H1 (cell line): ENCODE data around the gene SUSD5. TPM values are rescaled to one million over a fixed set of nuclear protein-coding genes. Genes with fewer than 3 reads are reported as not detected.

Source experiments
- CTCF ChIA-PET: fragments of 300-600 bp; sonication (Branson Sonifier 250); formaldehyde crosslinking; loops from one replicate; lab custom pipeline; 2021; ENCODE audit not compliant: partially characterized antibody; lab: Charles Lee
- POLR2A ChIA-PET: fragments of 300-600 bp; sonication (Branson Sonifier 250); formaldehyde crosslinking; loops from one replicate; lab custom pipeline; 2021; ENCODE audit warnings: inconsistent platforms; ENCODE audit not compliant: partially characterized antibody; lab: Charles Lee
- DNase-seq, 2 experiments: peaks; one replicate each; pipeline versions ENCODE4 v3.0.0 to v3.0.0-alpha.2; 2010 to 2022; ENCODE audit warnings: low spot score in 2 of 2, low read depth in 1 of 2, mixed read lengths in 1 of 2
- FAIRE-seq: peaks from 2 replicates; lab custom pipeline; 2011; peaks lifted over from hg19 to GRCh38; lab: Jason Lieb, UNC
- H2AFZ ChIP-seq: 2 replicates; pipeline ENCODE4 v1.8.1; 2012; ENCODE audit warnings: low read length, inconsistent platforms
- H2AK5ac ChIP-seq: 2 replicates; pipeline ENCODE4 v1.6.1; 2013; ENCODE audit warnings: low read depth, low read length
- H2BK120ac ChIP-seq: replicated peaks from 2 replicates; pipeline ENCODE3; 2013; ENCODE audit warnings: low read depth, low read length, inconsistent platforms
- H2BK12ac ChIP-seq: 2 replicates; pipeline ENCODE4 v1.6.1; 2013; ENCODE audit warnings: low read depth, low read length
- H2BK15ac ChIP-seq: 2 replicates; pipeline ENCODE4 v1.6.1; 2013; ENCODE audit warnings: low read length
- H2BK20ac ChIP-seq: 2 replicates; pipeline ENCODE4 v1.6.1; 2013; ENCODE audit warnings: low read length
- H2BK5ac ChIP-seq: 2 replicates; pipeline ENCODE4 v1.6.1; 2013; ENCODE audit warnings: low read depth, low read length
- H3K14ac ChIP-seq: 2 replicates; pipeline ENCODE4 v1.6.1; 2013; ENCODE audit warnings: inconsistent platforms; ENCODE audit not compliant: insufficient read length
- H3K18ac ChIP-seq: 2 replicates; pipeline ENCODE4 v1.6.1; 2013; ENCODE audit warnings: low read length; ENCODE audit errors: extremely low read depth
- H3K23ac ChIP-seq: 2 replicates; pipeline ENCODE4 v1.6.1; 2013; ENCODE audit warnings: inconsistent platforms; ENCODE audit not compliant: insufficient read length
- H3K23me2 ChIP-seq: 2 replicates; pipeline ENCODE4 v1.6.1; 2013; ENCODE audit warnings: low read depth, low read length
- H3K27ac ChIP-seq: 2 replicates; pipeline ENCODE4 v1.6.1; 2011; ENCODE audit warnings: low read depth, low read length, inconsistent platforms
- H3K27me3 ChIP-seq, 4 experiments: replicated peaks in 1 of 4; 1 replicate in 1 of 4; 2 replicates in 3 of 4; pipeline versions ENCODE4 v1.6.1 to v1.8.1; 2011 to 2013; ENCODE audit warnings: low read length in 3 of 4, mild to moderate bottlenecking in 3 of 4, inconsistent platforms in 2 of 4, mixed read lengths in 2 of 4, moderate library complexity in 1 of 4; ENCODE audit not compliant: control insufficient read depth in 3 of 4, insufficient read depth in 3 of 4; ENCODE audit errors: extremely low read depth in 1 of 4
- H3K36me3 ChIP-seq, 4 experiments: 2 replicates each; pipeline versions ENCODE4 v1.6.1 to v1.8.1; 2011 to 2013; ENCODE audit warnings: mild to moderate bottlenecking in 4 of 4, low read length in 3 of 4, moderate library complexity in 2 of 4, control low read depth in 1 of 4, inconsistent platforms in 1 of 4; ENCODE audit not compliant: insufficient read depth in 4 of 4, control insufficient read depth in 2 of 4
- H3K4ac ChIP-seq: replicated peaks from 2 replicates; pipeline ENCODE3; 2013; ENCODE audit warnings: low read length, low read depth, mixed read lengths, inconsistent platforms; ENCODE audit not compliant: insufficient read length
- H3K4me1 ChIP-seq, 4 experiments: replicated peaks in 1 of 4; 1 replicate in 1 of 4; 2 replicates in 3 of 4; pipeline versions ENCODE4 v1.6.1 to v1.8.1; 2011 to 2013; ENCODE audit warnings: low read length in 3 of 4, inconsistent platforms in 2 of 4, mixed read lengths in 1 of 4; ENCODE audit not compliant: insufficient read depth in 4 of 4, control insufficient read depth in 3 of 4
- H3K4me2 ChIP-seq, 2 experiments: 2 replicates each; pipeline versions ENCODE4 v1.6.1 to v1.8.1; 2011 to 2013; ENCODE audit warnings: low read depth in 2 of 2, low read length in 2 of 2, control low read depth in 1 of 2, inconsistent platforms in 1 of 2, mild to moderate bottlenecking in 1 of 2; ENCODE audit not compliant: insufficient read depth in 1 of 2
- H3K4me3 ChIP-seq, 4 experiments: fragments of 200-600, 300-600 bp in 1 of 4; sonication (generic), shearing (Covaris generic), sonication (Bioruptor Twin) in 1 of 4; 2 replicates each; pipeline versions ENCODE4 v1.5.1 to v1.8.1; 2011 to 2016; ENCODE audit warnings: low read length in 4 of 4, low read depth in 3 of 4, control low read depth in 2 of 4, inconsistent platforms in 2 of 4, mild to moderate bottlenecking in 2 of 4, mixed read lengths in 1 of 4, moderate library complexity in 1 of 4; ENCODE audit not compliant: insufficient read depth in 2 of 4; ENCODE audit errors: extremely low read depth in 1 of 4
- H3K56ac ChIP-seq: replicated peaks from 2 replicates; pipeline ENCODE3; 2013; ENCODE audit warnings: low read depth, mild to moderate bottlenecking, mixed read lengths, low read length, inconsistent platforms; ENCODE audit not compliant: insufficient read length
- H3K79me1 ChIP-seq: 2 replicates; pipeline ENCODE4 v1.6.1; 2013; ENCODE audit warnings: low read depth, low read length, control low read depth
- H3K79me2 ChIP-seq, 2 experiments: 2 replicates each; pipeline versions ENCODE4 v1.6.1 to v1.8.1; 2012 to 2013; ENCODE audit warnings: low read length in 2 of 2, mild to moderate bottlenecking in 2 of 2, inconsistent platforms in 1 of 2; ENCODE audit not compliant: insufficient read depth in 2 of 2, control insufficient read depth in 1 of 2
- H3K9ac ChIP-seq, 4 experiments: replicated peaks in 1 of 4; 1 replicate in 1 of 4; 2 replicates in 3 of 4; pipeline versions ENCODE4 v1.6.1 to v1.8.1; 2011 to 2013; ENCODE audit warnings: low read depth in 3 of 4, low read length in 3 of 4, control low read depth in 2 of 4, mild to moderate bottlenecking in 2 of 4, moderate library complexity in 2 of 4, inconsistent platforms in 1 of 4; ENCODE audit errors: extremely low read depth in 1 of 4
- H3K9me3 ChIP-seq, 2 experiments: 2 replicates each; pipeline versions ENCODE4 v1.6.1 to v1.8.1; 2012 to 2013; ENCODE audit warnings: mild to moderate bottlenecking in 2 of 2, moderate library complexity in 2 of 2, control low read depth in 1 of 2, inconsistent platforms in 1 of 2, low read depth in 1 of 2, low read length in 1 of 2, mixed read lengths in 1 of 2; ENCODE audit not compliant: insufficient read depth in 2 of 2
- H4K20me1 ChIP-seq, 2 experiments: replicated peaks in 1 of 2; 2 replicates each; pipeline versions ENCODE3 to v1.8.1; 2011 to 2013; ENCODE audit warnings: inconsistent platforms in 2 of 2, low read length in 2 of 2, mild to moderate bottlenecking in 1 of 2; ENCODE audit not compliant: insufficient read depth in 2 of 2, control insufficient read depth in 1 of 2
- H4K5ac ChIP-seq: 2 replicates; pipeline ENCODE4 v1.6.1; 2013; ENCODE audit warnings: low read length, low read depth, mixed read lengths, inconsistent platforms; ENCODE audit not compliant: insufficient read length
- H4K8ac ChIP-seq: 2 replicates; pipeline ENCODE4 v1.8.0; 2013; ENCODE audit warnings: mild to moderate bottlenecking, moderate library complexity, low read length, inconsistent platforms; ENCODE audit not compliant: insufficient read depth; ENCODE audit errors: extremely low read depth
- H4K91ac ChIP-seq: replicated peaks from 2 replicates; pipeline ENCODE3; 2013; ENCODE audit warnings: low read length, mixed read lengths, inconsistent platforms; ENCODE audit not compliant: insufficient read length
- RXRA ChIP-seq: IDR thresholded peaks from 2 replicates; pipeline ENCODE4 v1.6.1; 2011; ENCODE audit warnings: low read depth, mild to moderate bottlenecking, low read length, moderate library complexity; ENCODE audit not compliant: insufficient read depth
- YY1 ChIP-seq: IDR thresholded peaks from 2 replicates; pipeline ENCODE4 v1.6.1; 2011; ENCODE audit warnings: low read depth, mild to moderate bottlenecking, low read length
- WGBS, 2 experiments: shearing (Covaris generic) in 1 of 2; methylation state at CpG; one replicate each; pipeline versions ENCODE4 v1.1.6 to v1.1.7; 2013 to 2015; ENCODE audit warnings: low lambda C conversion rate in 2 of 2, mixed read lengths in 2 of 2, inconsistent platforms in 1 of 2, low coverage in 1 of 2, missing lambda C conversion rate in 1 of 2; ENCODE audit not compliant: insufficient replicate concordance in 2 of 2, insufficient coverage in 1 of 2, insufficient read length in 1 of 2; ENCODE audit errors: extremely low coverage in 1 of 2, missing lambda C conversion rate in 1 of 2; 5-methylcytosine and 5-hydroxymethylcytosine counted together
- polyA plus RNA-seq, 7 experiments: library from polyadenylated mRNA; depleted of rRNA in 3 of 7; stranded (reverse) in 5 of 7; unstranded in 2 of 7; fragments of >200 nt in 5 of 7; fragments of 200-250 nt in 2 of 7; gene quantifications; 1 replicate in 5 of 7; 2 replicates in 1 of 7; 4 replicates in 1 of 7; pipeline versions ENCODE4 v1.2.1 to v1.2.3, GENCODE V29; 2011 to 2013; ENCODE audit warnings: missing spikeins in 2 of 7, mixed read lengths in 2 of 7
- total RNA-seq: library from RNA; stranded (reverse); fragmentation: NEBNext Ultra II Directional; extraction: Animal tissue kit (Norgen Biotek cat#: 25700); gene quantifications from 2 replicates; pipeline ENCODE4 v1.2.1, GENCODE V29; 2021

SUSD5 gene
- total and polyA plus RNA-seq, 2 of the 8 experiments (the other 6 are each of a cell fraction or from before 2014, with no cell fraction given) = 0.92 to 3.3 TPM

GRCh38 chr3:33211444-33211843 lies 7.2 kb downstream of the SUSD5 start:
- no peaks in the 10 kb centered on the region for H4K20me1 ChIP-seq
- CTCF ChIA-PET = interaction anchor here (0.6 to 1.0 kb wide), 2 partner anchors 42 to 62 kb away, joined by 3 read pairs; no protein-coding TSS in a partner anchor
- no peaks in the 10 kb centered on the region for H3K36me3 ChIP-seq
- peaks cover 0 to 6% (median 3%) of the 10 kb centered on the region in 4 experiments; a peak in 5 of 7 replicates for H3K27me3 ChIP-seq
- no peak overlapping the region for H2AFZ ChIP-seq
- H3K9me3 ChIP-seq = peaks cover 0 to 3% of the 10 kb centered on the region in 2 experiments; a peak in 2 of 4 replicates
- H3K9ac ChIP-seq = no peak overlapping the region
- no peak overlapping the region for H4K5ac ChIP-seq
- H3K18ac ChIP-seq = no peak overlapping the region
- DNase-seq (no peak), FAIRE-seq (no peak)
- no peak overlapping the region for H4K91ac ChIP-seq
- H3K23me2 ChIP-seq = no peaks in the 10 kb centered on the region
- H2BK120ac ChIP-seq = no peak overlapping the region
- H3K79me1 ChIP-seq = no peaks in the 10 kb centered on the region
- H2BK15ac ChIP-seq = no peak overlapping the region
- H3K4me3 ChIP-seq = no peak overlapping the region
- H2BK12ac ChIP-seq = no peak overlapping the region
- H2BK20ac ChIP-seq = no peak overlapping the region
- no peak overlapping the region for H3K14ac ChIP-seq
- H3K56ac ChIP-seq = no peak overlapping the region
- no peak overlapping the region for H2BK5ac ChIP-seq
- no peak overlapping the region for H3K23ac ChIP-seq
- no peaks in the 10 kb centered on the region for H3K79me2 ChIP-seq
- H4K8ac ChIP-seq = no peak overlapping the region
- no peak overlapping the region for H3K27ac ChIP-seq
- no peaks in the 10 kb centered on the region for H3K4me1 ChIP-seq
- WGBS, 2 experiments = 85% methylated on average over 1 of the region's 1 CpG; no CpG with 5 or more reads in 1 of the 2 experiments
- H3K4me2 ChIP-seq = no peak overlapping the region
- no peak overlapping the region for H2AK5ac ChIP-seq
- H3K4ac ChIP-seq = no peak overlapping the region
- TF ChIP-seq RXRA (no peak), YY1 (no peak)
- POLR2A ChIA-PET = no interaction called here
